Measurements from ENCODE around the gene PUM1. TPM values are rescaled to one million over a fixed set of nuclear protein-coding genes. Genes with fewer than 3 reads are reported as not detected.

The PUM1 gene
- total RNA-seq, 1 experiment from 2014 or later: 109 TPM

- ChIA-PET POLR2A (no interaction called here), CTCF (no interaction called here)
- no peak for TF ChIP-seq TCF7L2 (IDR thresholded peaks at IDR 0.05; ENCODE audit: low read depth, low read length)
- TF ChIP-seq REST (IDR thresholded peaks at IDR 0.05; ENCODE audit: insufficient read depth in 1 of 2, low read depth in 2 of 2, low read length in 1 of 2): no peak
- TF ChIP-seq CTCF (IDR thresholded peaks at IDR 0.05): no peak
- TF ChIP-seq POLR2AphosphoS5 (IDR thresholded peaks at IDR 0.05; ENCODE audit: low read depth, low read length): no peak
- no peak for TF ChIP-seq SIN3A (IDR thresholded peaks at IDR 0.05; ENCODE audit: borderline replicate concordance, insufficient read depth, low read depth, low read length)
- Histone ChIP-seq H3K4me3 (ENCODE audit: low read depth in 2 of 2, low read length in 2 of 2) (no peak overlapping the region), H3K27ac (ENCODE audit: low read length) (no peak overlapping the region), H3K4me1 (ENCODE audit: control insufficient read depth, insufficient read depth, low read length) (peaks cover 3% of the 10 kb centered on the region; the same call in 1 of the 2 replicates), H3K9me3 (ENCODE audit: control insufficient read depth, insufficient read depth, low read depth, low read length) (no peaks in the 10 kb centered on the region), H3K27me3 (ENCODE audit: control insufficient read depth, insufficient read depth, low read length) (no peaks in the 10 kb centered on the region), H3K36me3 (ENCODE audit: control insufficient read depth, insufficient read depth, low read length) (peaks cover 4% of the 10 kb centered on the region; the same call in 1 of the 2 replicates)
- in situ Hi-C loops (cut with HindIII; ENCODE audit: low pct_unique_long_range_greater_than_20kb, low sequenced_read_pairs) (no loop called here), intact Hi-C loops (cut with micrococcal nuclease; ENCODE audit: unreplicated experiment) (no loop called here)
- no peak for DNase-seq (ENCODE audit: low read depth, low spot score)
- TSS peak; percentile 7 for BruUV-seq (replicated peaks)
- no peak for ATAC-seq
Measured at GRCh38 chr1:31020007-31020790, 45.3 kb downstream of the PUM1 start.

- no peaks in the 10 kb centered on the region for H3K27me3 ChIP-seq (ENCODE audit: control insufficient read depth, insufficient read depth, low read length)
- no peak overlapping the region for H3K27ac ChIP-seq (ENCODE audit: low read length)
- H3K4me3 ChIP-seq (ENCODE audit: low read depth in 2 of 2, low read length in 2 of 2): no peak overlapping the region
- intact Hi-C loops (cut with micrococcal nuclease; ENCODE audit: unreplicated experiment) (no loop called here), in situ Hi-C loops (cut with HindIII; ENCODE audit: low pct_unique_long_range_greater_than_20kb, low sequenced_read_pairs) (no loop called here)
- no peaks in the 10 kb centered on the region for H3K9me3 ChIP-seq (ENCODE audit: control insufficient read depth, insufficient read depth, low read depth, low read length)
- ChIA-PET CTCF (no interaction called here), POLR2A (no interaction called here)
- ATAC-seq: no peak
- H3K36me3 ChIP-seq (ENCODE audit: control insufficient read depth, insufficient read depth, low read length): peaks cover 4% of the 10 kb centered on the region; the same call in 1 of the 2 replicates
- TF ChIP-seq REST (IDR thresholded peaks at IDR 0.05; ENCODE audit: insufficient read depth in 1 of 2, low read depth in 2 of 2, low read length in 1 of 2): no peak
- peaks cover 3% of the 10 kb centered on the region; the same call in 1 of the 2 replicates for H3K4me1 ChIP-seq (ENCODE audit: control insufficient read depth, insufficient read depth, low read length)
- no peak for DNase-seq (ENCODE audit: low read depth, low spot score)
- no TSS peak for BruUV-seq (replicated peaks)
Measured at GRCh38 chr1:31019401-31019800, 46.1 kb downstream of the PUM1 start.

Data from Panc1 (cell line).